A673 (cell line): ENCODE measurements around the gene MAPK11. TPM values are rescaled to one million over a fixed set of nuclear protein-coding genes. Genes with fewer than 3 reads are reported as not detected.

Experiments used
- BruUV-seq: library from RNA; stranded (reverse); fragments of 400-500 nt; replicated peaks from 2 replicates; lab custom pipeline; 2021; lab: Mats Ljungman, UMichigan
- CTCF ChIA-PET: fragments of 300-600 bp; sonication (Branson Sonifier 250); formaldehyde crosslinking; loops from one replicate; lab custom pipeline; 2022; ENCODE audit warnings: antibody characterized with exemption; lab: Charles Lee
- POLR2A ChIA-PET: fragments of 300-600 bp; sonication (Branson Sonifier 250); formaldehyde crosslinking; loops from one replicate; lab custom pipeline; 2022; ENCODE audit warnings: antibody characterized with exemption; ENCODE audit not compliant: low non-redundant PET; lab: Charles Lee
- DNase-seq: peaks from one replicate; pipeline ENCODE4 v3.0.0-alpha.2; 2015; ENCODE audit warnings: low spot score
- H3K27ac ChIP-seq: fragments of 200-600 bp; sonication (generic); 2 replicates; pipeline ENCODE4 v1.5.1; 2016; ENCODE audit warnings: mixed run types, low read depth, mild to moderate bottlenecking, mixed read lengths, antibody characterized with exemption, low read length; ENCODE audit not compliant: poor library complexity, severe bottlenecking
- H3K27me3 ChIP-seq: fragments of 200-600 bp; sonication (generic); replicated peaks from 2 replicates; pipeline ENCODE4 v1.6.1; 2017; ENCODE audit warnings: mixed run types, low read depth, mild to moderate bottlenecking, mixed read lengths, antibody characterized with exemption, low read length; ENCODE audit not compliant: insufficient read depth, poor library complexity
- H3K36me3 ChIP-seq: fragments of 200-600 bp; sonication (generic); 2 replicates; pipeline ENCODE4 v1.6.1; 2016; ENCODE audit warnings: mixed run types, mild to moderate bottlenecking, mixed read lengths, antibody characterized with exemption, low read length; ENCODE audit not compliant: insufficient read depth, poor library complexity, severe bottlenecking
- H3K4me1 ChIP-seq: fragments of 200-600 bp; sonication (generic); 2 replicates; pipeline ENCODE4 v1.6.1; 2017; ENCODE audit warnings: mixed run types, mild to moderate bottlenecking, mixed read lengths, antibody characterized with exemption, low read length; ENCODE audit not compliant: insufficient read depth, poor library complexity, severe bottlenecking
- H3K4me3 ChIP-seq: fragments of 200-600 bp; sonication (generic); 2 replicates; pipeline ENCODE4 v1.5.1; 2016; ENCODE audit warnings: low read depth, mixed run types, mild to moderate bottlenecking, mixed read lengths, low read length; ENCODE audit not compliant: poor library complexity, severe bottlenecking
- H3K9me3 ChIP-seq: fragments of 200-600 bp; sonication (generic); 2 replicates; pipeline ENCODE4 v1.6.1; 2016; ENCODE audit warnings: mixed run types, low read depth, mild to moderate bottlenecking, mixed read lengths, antibody characterized with exemption, low read length; ENCODE audit not compliant: poor library complexity, severe bottlenecking
- EZH2 ChIP-seq: fragments of 200-600 bp; sonication (generic); IDR thresholded peaks from 2 replicates; pipeline ENCODE4 v1.6.1; 2017; ENCODE audit warnings: borderline replicate concordance, low read depth, mild to moderate bottlenecking, mixed read lengths, antibody characterized with exemption, low read length; ENCODE audit not compliant: poor library complexity, severe bottlenecking
- intact Hi-C: fragments of 100-400 bp; cut with micrococcal nuclease; formaldehyde crosslinking; loops from one replicate; pipeline ENCODE4 v1.10.0; 2022; ENCODE audit not compliant: unreplicated experiment
- total RNA-seq: library from RNA; stranded (reverse); gene quantifications from 2 replicates; pipeline ENCODE4 v1.2.3, GENCODE V29; 2021
- TF ChIP-seq, protein P1 (sequence below): fragments of 300-800, 200-600 bp; sonication (generic); conservative IDR thresholded peaks from 2 replicates; pipeline ENCODE4 v1.5.1; 2017; ENCODE audit warnings: low read depth, mild to moderate bottlenecking, antibody characterized with exemption, low read length, moderate library complexity, mixed read lengths

MAPK11 gene
- total RNA-seq, 1 experiment from 2014 or later: 5.4 TPM

DNA sequence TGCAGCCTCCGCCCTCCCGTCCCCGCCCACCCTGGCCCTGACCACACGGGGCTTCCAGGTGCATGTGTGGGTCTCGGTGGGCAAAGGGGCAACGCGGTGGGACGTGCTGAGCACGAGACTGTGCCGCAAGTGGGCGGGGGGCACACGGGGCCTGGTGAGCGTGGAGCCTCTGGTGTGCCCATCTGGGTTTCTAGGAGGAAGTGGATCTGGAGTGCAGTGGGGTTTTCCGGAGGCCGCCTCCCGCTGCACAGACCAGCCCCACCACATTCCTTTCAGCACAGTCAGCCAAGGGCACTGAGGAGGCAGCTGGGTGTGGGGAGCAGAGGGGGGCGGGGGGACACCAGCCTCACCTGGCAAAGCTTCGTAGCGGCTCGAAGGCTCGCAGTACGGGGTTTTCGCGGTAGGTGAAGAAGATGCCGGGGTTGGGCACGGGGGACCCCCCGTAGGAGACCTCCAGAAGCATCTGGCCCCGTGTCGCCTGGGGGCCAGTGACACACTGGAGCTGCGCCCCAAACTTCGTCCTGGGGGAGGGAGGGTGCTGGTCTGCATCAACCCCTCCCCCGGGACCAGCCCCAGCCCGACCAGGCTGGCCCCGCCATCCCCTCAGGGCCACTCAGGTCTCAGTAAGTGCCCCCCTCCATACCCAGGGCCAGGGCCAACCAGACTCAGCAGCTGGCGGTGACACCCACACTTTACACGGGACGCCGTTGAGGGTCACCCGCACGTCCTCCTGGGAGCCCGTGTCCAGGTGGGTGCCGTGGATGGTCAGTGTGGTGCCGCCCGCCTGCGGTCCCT, 12.4 kb upstream of the MAPK11 start:
- no TSS peak for BruUV-seq
- no peaks in the 10 kb centered on the region for H3K4me1 ChIP-seq
- CTCF ChIA-PET: no interaction called here
- H3K9me3 ChIP-seq: no peaks in the 10 kb centered on the region
- TF ChIP-seq EZH2: no peak
- TF ChIP-seq, protein P1, sequence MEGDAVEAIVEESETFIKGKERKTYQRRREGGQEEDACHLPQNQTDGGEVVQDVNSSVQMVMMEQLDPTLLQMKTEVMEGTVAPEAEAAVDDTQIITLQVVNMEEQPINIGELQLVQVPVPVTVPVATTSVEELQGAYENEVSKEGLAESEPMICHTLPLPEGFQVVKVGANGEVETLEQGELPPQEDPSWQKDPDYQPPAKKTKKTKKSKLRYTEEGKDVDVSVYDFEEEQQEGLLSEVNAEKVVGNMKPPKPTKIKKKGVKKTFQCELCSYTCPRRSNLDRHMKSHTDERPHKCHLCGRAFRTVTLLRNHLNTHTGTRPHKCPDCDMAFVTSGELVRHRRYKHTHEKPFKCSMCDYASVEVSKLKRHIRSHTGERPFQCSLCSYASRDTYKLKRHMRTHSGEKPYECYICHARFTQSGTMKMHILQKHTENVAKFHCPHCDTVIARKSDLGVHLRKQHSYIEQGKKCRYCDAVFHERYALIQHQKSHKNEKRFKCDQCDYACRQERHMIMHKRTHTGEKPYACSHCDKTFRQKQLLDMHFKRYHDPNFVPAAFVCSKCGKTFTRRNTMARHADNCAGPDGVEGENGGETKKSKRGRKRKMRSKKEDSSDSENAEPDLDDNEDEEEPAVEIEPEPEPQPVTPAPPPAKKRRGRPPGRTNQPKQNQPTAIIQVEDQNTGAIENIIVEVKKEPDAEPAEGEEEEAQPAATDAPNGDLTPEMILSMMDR: no peak
- H3K4me3 ChIP-seq: no peak overlapping the region
- H3K27ac ChIP-seq: no peak overlapping the region
- POLR2A ChIA-PET: no interaction called here
- peaks cover 86% of the 10 kb centered on the region for H3K36me3 ChIP-seq
- intact Hi-C loops: no loop called here
- no peaks in the 10 kb centered on the region for H3K27me3 ChIP-seq
- peak; percentile 55 for DNase-seq

DNA sequence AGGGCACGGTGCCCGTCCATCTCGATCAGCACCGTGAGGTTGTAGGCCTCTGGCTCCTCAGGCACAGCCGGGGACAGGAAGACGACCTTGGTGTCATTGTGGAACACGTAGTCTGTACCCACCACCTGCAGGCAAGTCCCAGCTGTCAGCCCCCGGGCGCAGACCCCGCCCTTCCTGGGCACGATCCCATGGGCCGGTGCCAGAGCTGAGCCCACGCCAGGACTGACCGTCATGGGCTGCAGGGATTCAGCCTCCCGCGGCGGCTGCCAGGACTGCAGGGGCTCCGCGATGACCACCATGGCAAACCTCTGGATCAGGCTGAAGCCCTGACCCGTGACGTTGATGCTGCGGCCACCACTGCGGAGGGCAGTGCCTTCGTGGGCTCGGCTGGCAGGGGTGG, 11.8 kb upstream of the MAPK11 start:
- no peak for TF ChIP-seq EZH2
- TF ChIP-seq, protein P1: no peak
- BruUV-seq: no TSS peak
- Histone ChIP-seq H3K4me3 (no peak overlapping the region), H3K36me3 (peaks cover 84% of the 10 kb centered on the region), H3K4me1 (no peaks in the 10 kb centered on the region), H3K9me3 (no peaks in the 10 kb centered on the region), H3K27me3 (no peaks in the 10 kb centered on the region), H3K27ac (no peak overlapping the region)
- intact Hi-C loops: no loop called here
- CTCF ChIA-PET: no interaction called here
- no peak for DNase-seq
- POLR2A ChIA-PET: no interaction called here

DNA sequence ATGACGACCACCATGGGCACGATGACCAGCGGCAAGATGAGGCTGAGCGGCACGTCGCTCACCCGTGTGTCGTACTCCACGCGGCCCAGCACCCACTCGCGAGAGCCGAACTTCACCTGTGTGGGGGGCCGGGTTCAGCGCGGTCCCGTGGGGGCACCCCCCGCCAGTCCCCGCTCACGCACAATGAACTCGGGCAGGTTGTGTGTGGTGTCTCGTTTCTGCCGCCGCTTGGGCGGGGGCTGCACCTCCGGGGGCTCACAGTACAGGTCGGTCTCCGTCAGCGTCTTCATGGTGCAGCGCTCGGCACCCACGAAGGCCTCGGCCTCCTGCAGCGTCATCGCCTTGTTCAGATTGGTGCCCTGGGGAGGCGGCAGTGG, 11.2 kb upstream of the MAPK11 start:
- no peaks in the 10 kb centered on the region for H3K9me3 ChIP-seq
- no peak for DNase-seq
- H3K27me3 ChIP-seq: no peaks in the 10 kb centered on the region
- H3K4me1 ChIP-seq: no peaks in the 10 kb centered on the region
- no peak for TF ChIP-seq EZH2
- TF ChIP-seq, protein P1: no peak
- H3K27ac ChIP-seq: no peak overlapping the region
- H3K4me3 ChIP-seq: no peak overlapping the region
- BruUV-seq: no TSS peak
- CTCF ChIA-PET: no interaction called here
- H3K36me3 ChIP-seq: peaks cover 84% of the 10 kb centered on the region
- POLR2A ChIA-PET: no interaction called here
- intact Hi-C loops: no loop called here
